Mesothelial cell of epicardium (in vitro differentiated cells): ENCODE data around the gene FHIT. TPM values are rescaled to one million over a fixed set of nuclear protein-coding genes. Genes with fewer than 3 reads are reported as not detected.

Experiments used
- DNase-seq, 2 experiments: peaks; one replicate each; pipeline ENCODE4 v3.0.0; 2021; ENCODE audit warnings: low spot score in 2 of 2; ENCODE audit not compliant: unreplicated experiment in 2 of 2
- H3K27ac Mint-ChIP-seq: 2 replicates; pipeline ENCODE4 v1.8.0; 2021; ENCODE audit warnings: mixed read lengths
- H3K27me3 Mint-ChIP-seq: 2 replicates; pipeline ENCODE4 v1.8.0; 2021; ENCODE audit warnings: low read depth, mixed read lengths
- H3K36me3 Mint-ChIP-seq: 2 replicates; pipeline ENCODE4 v1.8.0; 2021; ENCODE audit warnings: mixed read lengths
- H3K4me1 Mint-ChIP-seq: 2 replicates; pipeline ENCODE4 v1.8.0; 2021; ENCODE audit warnings: mixed read lengths
- H3K4me3 Mint-ChIP-seq: 2 replicates; pipeline ENCODE4 v1.8.0; 2021; ENCODE audit warnings: mild to moderate bottlenecking, moderate library complexity, mixed read lengths
- H3K9me3 Mint-ChIP-seq: 2 replicates; pipeline ENCODE4 v1.8.0; 2021; ENCODE audit warnings: mixed read lengths
- CTCF ChIP-seq: fragments of 200-600 bp; sonication (generic); IDR thresholded peaks from one replicate; pipeline ENCODE4 v1.5.0; 2021; ENCODE audit warnings: antibody characterized with exemption; ENCODE audit not compliant: unreplicated experiment
- total RNA-seq: library from RNA; stranded (reverse); gene quantifications from 3 replicates; pipeline ENCODE4 v1.2.1, GENCODE V29; 2021

Gene FHIT
- total RNA-seq, 1 donor from 2014 or later = 10.7 TPM

- Mint-ChIP-seq H3K27me3 (peaks cover 13% of the 10 kb centered on the region), H3K9me3 (peaks cover 19% of the 10 kb centered on the region), H3K4me3 (no peak overlapping the region), H3K4me1 (no peaks in the 10 kb centered on the region), H3K27ac (no peak overlapping the region), H3K36me3 (no peaks in the 10 kb centered on the region)
- DNase-seq = no peak
- no peak for TF ChIP-seq CTCF
These were observed 1533.5 kb downstream of the FHIT start for GRCh38 chr3:59717679-59718205.

- Mint-ChIP-seq H3K4me3 (no peak overlapping the region), H3K27me3 (peaks cover 21% of the 10 kb centered on the region), H3K36me3 (no peaks in the 10 kb centered on the region), H3K9me3 (peaks cover 21% of the 10 kb centered on the region), H3K27ac (no peak overlapping the region), H3K4me1 (no peaks in the 10 kb centered on the region)
- no peak for TF ChIP-seq CTCF
- DNase-seq = no peak
These were observed 1537.2 kb downstream of the FHIT start for GRCh38 chr3:59714066-59714465.

- H3K36me3 Mint-ChIP-seq = no peaks in the 10 kb centered on the region
- H3K27me3 Mint-ChIP-seq = peaks cover 22% of the 10 kb centered on the region
- H3K9me3 Mint-ChIP-seq = peaks cover 17% of the 10 kb centered on the region
- no peak for TF ChIP-seq CTCF
- no peak overlapping the region for H3K27ac Mint-ChIP-seq
- H3K4me1 Mint-ChIP-seq = no peaks in the 10 kb centered on the region
- DNase-seq = no peak
- H3K4me3 Mint-ChIP-seq = no peak overlapping the region
These were observed 1540.7 kb downstream of the FHIT start for GRCh38 chr3:59710554-59710953.

GRCh38 chr3:59709702-59710553, 1541.3 kb downstream of the FHIT start:
- Mint-ChIP-seq H3K9me3 (peaks cover 12% of the 10 kb centered on the region), H3K4me3 (no peak overlapping the region), H3K4me1 (no peaks in the 10 kb centered on the region), H3K27me3 (peaks cover 22% of the 10 kb centered on the region), H3K27ac (no peak overlapping the region), H3K36me3 (no peaks in the 10 kb centered on the region)
- TF ChIP-seq CTCF = no peak
- no peak for DNase-seq

- Mint-ChIP-seq H3K36me3 (no peaks in the 10 kb centered on the region), H3K4me1 (no peaks in the 10 kb centered on the region), H3K4me3 (no peak overlapping the region), H3K9me3 (peaks cover 7% of the 10 kb centered on the region), H3K27ac (no peak overlapping the region), H3K27me3 (peaks cover 22% of the 10 kb centered on the region)
- no peak for DNase-seq
- no peak for TF ChIP-seq CTCF
These were observed 1543.0 kb downstream of the FHIT start for GRCh38 chr3:59708202-59708601.
